H1 (cell line): ENCODE measurements around the gene DKK3. TPM values are rescaled to one million over a fixed set of nuclear protein-coding genes. Genes with fewer than 3 reads are reported as not detected.

Experiments
- ASH2L ChIP-seq: fragments of 200-600, 300-600 bp; sonication (generic); IDR thresholded peaks from one replicate; pipeline ENCODE4 v1.7.1; 2017; ENCODE audit warnings: low read length
- CBX8 ChIP-seq: fragments of 300-800, 300-1000 bp; sonication (generic); IDR thresholded peaks from 2 replicates; pipeline ENCODE4 v1.7.1; 2016; ENCODE audit warnings: low read depth, low read length, borderline replicate concordance
- NANOG ChIP-seq: IDR thresholded peaks from 2 replicates; pipeline ENCODE4 v1.6.1; 2011; ENCODE audit warnings: low read length, low read depth, mild to moderate bottlenecking, inconsistent platforms; ENCODE audit not compliant: insufficient read depth, poor library complexity, severe bottlenecking
- SIN3A ChIP-seq, 2 experiments: IDR thresholded peaks in 1 of 2; conservative IDR thresholded peaks in 1 of 2; 2 replicates each; pipeline ENCODE4 v1.6.1; 2011 to 2012; ENCODE audit warnings: low read length in 2 of 2, improper control_type of control experiment in 1 of 2, low read depth in 1 of 2, mild to moderate bottlenecking in 1 of 2
- SIRT6 ChIP-seq: IDR thresholded peaks from one replicate; pipeline ENCODE4 v1.7.1; 2012; ENCODE audit warnings: low read length, inconsistent platforms
- TAF1 ChIP-seq: IDR thresholded peaks from 2 replicates; pipeline ENCODE4 v1.6.1; 2011; ENCODE audit warnings: mild to moderate bottlenecking, low read depth, low read length
- polyA plus RNA-seq, 7 experiments: library from polyadenylated mRNA; depleted of rRNA in 3 of 7; stranded (reverse) in 5 of 7; unstranded in 2 of 7; fragments of >200 nt in 5 of 7; fragments of 200-250 nt in 2 of 7; gene quantifications; 1 replicate in 5 of 7; 2 replicates in 1 of 7; 4 replicates in 1 of 7; pipeline versions ENCODE4 v1.2.1 to v1.2.3, GENCODE V29; 2011 to 2013; ENCODE audit warnings: missing spikeins in 2 of 7, mixed read lengths in 2 of 7
- total RNA-seq: library from RNA; stranded (reverse); fragmentation: NEBNext Ultra II Directional; extraction: Animal tissue kit (Norgen Biotek cat#: 25700); gene quantifications from 2 replicates; pipeline ENCODE4 v1.2.1, GENCODE V29; 2021

DKK3 gene
- total and polyA plus RNA-seq, 2 of the 8 experiments (the other 6 are each of a cell fraction or from before 2014, with no cell fraction given) = 30.0 to 40.1 TPM

DNA sequence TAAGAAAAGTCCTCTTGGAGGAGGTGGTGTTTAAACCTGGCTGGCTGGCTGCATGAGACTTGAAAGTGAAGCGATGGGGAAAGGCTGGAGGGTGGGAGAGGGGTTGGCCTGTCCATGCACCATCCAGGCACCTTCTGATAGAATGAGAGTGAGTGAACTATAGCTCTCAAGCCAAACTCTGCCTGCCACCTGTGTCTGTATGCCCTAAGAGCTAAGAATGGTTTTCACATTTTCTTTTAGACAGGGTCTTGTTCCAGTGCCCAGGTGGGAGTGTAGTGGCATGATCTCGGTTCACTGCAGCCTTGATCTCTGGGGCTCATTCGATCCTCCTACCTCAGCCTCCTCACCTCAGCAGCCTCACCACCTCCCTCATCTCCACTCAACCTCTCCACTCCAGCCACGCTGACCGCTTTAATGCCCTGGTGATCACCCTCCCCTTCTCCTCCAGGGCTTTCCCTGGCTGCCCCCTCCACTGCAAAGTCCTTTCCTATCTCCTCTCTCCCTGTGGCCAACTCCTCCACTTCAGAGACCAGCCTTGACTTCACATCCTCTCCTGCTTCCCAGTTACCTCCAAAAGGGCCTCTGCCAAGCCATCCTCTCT lies 38.3 kb upstream of the DKK3 start (continued):
- TF ChIP-seq CBX8 = no peak
- no peak for TF ChIP-seq NANOG
- no peak for TF ChIP-seq TAF1
- TF ChIP-seq SIN3A (conservative IDR thresholded peaks at IDR 0.05 in 1 of 2, IDR thresholded peaks at IDR 0.05 in 1 of 2; ENCODE audit: low read depth in 1 of 2, low read length in 2 of 2) = no peak
- TF ChIP-seq SIRT6 = no peak
- no peak for TF ChIP-seq ASH2L
